Measurements from ENCODE around the gene CEBPG.

GRCh38 chr19:33365691-33366090, 7.8 kb upstream of the CEBPG start:
- TF ChIP-seq, protein P1, sequence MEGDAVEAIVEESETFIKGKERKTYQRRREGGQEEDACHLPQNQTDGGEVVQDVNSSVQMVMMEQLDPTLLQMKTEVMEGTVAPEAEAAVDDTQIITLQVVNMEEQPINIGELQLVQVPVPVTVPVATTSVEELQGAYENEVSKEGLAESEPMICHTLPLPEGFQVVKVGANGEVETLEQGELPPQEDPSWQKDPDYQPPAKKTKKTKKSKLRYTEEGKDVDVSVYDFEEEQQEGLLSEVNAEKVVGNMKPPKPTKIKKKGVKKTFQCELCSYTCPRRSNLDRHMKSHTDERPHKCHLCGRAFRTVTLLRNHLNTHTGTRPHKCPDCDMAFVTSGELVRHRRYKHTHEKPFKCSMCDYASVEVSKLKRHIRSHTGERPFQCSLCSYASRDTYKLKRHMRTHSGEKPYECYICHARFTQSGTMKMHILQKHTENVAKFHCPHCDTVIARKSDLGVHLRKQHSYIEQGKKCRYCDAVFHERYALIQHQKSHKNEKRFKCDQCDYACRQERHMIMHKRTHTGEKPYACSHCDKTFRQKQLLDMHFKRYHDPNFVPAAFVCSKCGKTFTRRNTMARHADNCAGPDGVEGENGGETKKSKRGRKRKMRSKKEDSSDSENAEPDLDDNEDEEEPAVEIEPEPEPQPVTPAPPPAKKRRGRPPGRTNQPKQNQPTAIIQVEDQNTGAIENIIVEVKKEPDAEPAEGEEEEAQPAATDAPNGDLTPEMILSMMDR (IDR thresholded peaks at IDR 0.05) = no peak
- TF ChIP-seq EZH2phosphoT487 (IDR thresholded peaks at IDR 0.05) = no peak
